Caco-2 (cell line): ENCODE data around the gene CDIP1. TPM values are rescaled to one million over a fixed set of nuclear protein-coding genes. Genes with fewer than 3 reads are reported as not detected.

Source experiments
- BruUV-seq: library from RNA; stranded (reverse); fragments of 400-500 nt; replicated peaks from 2 replicates; lab custom pipeline; 2021; lab: Mats Ljungman, UMichigan
- CTCF ChIA-PET: fragments of 300-600 bp; sonication (Branson Sonifier 250); formaldehyde crosslinking; loops from one replicate; lab custom pipeline; 2022; ENCODE audit warnings: antibody characterized with exemption; lab: Charles Lee
- POLR2A ChIA-PET: fragments of 300-600 bp; sonication (Branson Sonifier 250); formaldehyde crosslinking; loops from one replicate; lab custom pipeline; 2022; ENCODE audit warnings: antibody characterized with exemption; lab: Charles Lee
- DNase-seq, 2 experiments: peaks; one replicate each; pipeline versions ENCODE4 v3.0.0 to v3.0.0-alpha.2; 2020 to 2022
- H3K27me3 ChIP-seq: replicated peaks from 2 replicates; pipeline ENCODE4 v1.6.0; 2011; ENCODE audit warnings: low read length; ENCODE audit not compliant: control insufficient read depth, insufficient read depth
- H3K36me3 ChIP-seq: 2 replicates; pipeline ENCODE4 v1.5.1; 2011; ENCODE audit warnings: low read length; ENCODE audit not compliant: control insufficient read depth, insufficient read depth
- H3K4me1 ChIP-seq: fragments of 250-450 bp; sonication (Bioruptor Pico); 2 replicates; pipeline ENCODE4 v1.5.1; 2020; ENCODE audit warnings: mild to moderate bottlenecking
- H3K4me3 ChIP-seq: 2 replicates; pipeline ENCODE4 v1.5.1; 2011; ENCODE audit warnings: low read depth, mild to moderate bottlenecking, control low read depth, low read length
- H3K9me3 ChIP-seq: fragments of 250-450 bp; sonication (Bioruptor Pico); 2 replicates; pipeline ENCODE4 v1.5.1; 2020; ENCODE audit warnings: mild to moderate bottlenecking, moderate library complexity
- H3K27ac Mint-ChIP-seq: one replicate; pipeline ENCODE4 v1.8.0; 2022; ENCODE audit warnings: mixed read lengths; ENCODE audit not compliant: unreplicated experiment
- H3K27me3 Mint-ChIP-seq: one replicate; pipeline ENCODE4 v1.8.0; 2022; ENCODE audit warnings: mixed read lengths; ENCODE audit not compliant: insufficient read depth, unreplicated experiment
- H3K36me3 Mint-ChIP-seq: one replicate; pipeline ENCODE4 v1.8.0; 2022; ENCODE audit warnings: mild to moderate bottlenecking, mixed read lengths; ENCODE audit not compliant: insufficient read depth, unreplicated experiment
- H3K4me1 Mint-ChIP-seq: one replicate; pipeline ENCODE4 v1.8.0; 2022; ENCODE audit warnings: low read depth, mixed read lengths; ENCODE audit not compliant: unreplicated experiment
- H3K4me3 Mint-ChIP-seq: one replicate; pipeline ENCODE4 v1.8.0; 2022; ENCODE audit warnings: mild to moderate bottlenecking, moderate library complexity, mixed read lengths; ENCODE audit not compliant: unreplicated experiment
- H3K9me3 Mint-ChIP-seq: one replicate; pipeline ENCODE4 v1.8.0; 2022; ENCODE audit warnings: mixed read lengths; ENCODE audit not compliant: unreplicated experiment
- intact Hi-C: fragments of 100-400 bp; cut with micrococcal nuclease; formaldehyde crosslinking; loops from one replicate; pipeline ENCODE4 v1.10.0; 2022; ENCODE audit not compliant: unreplicated experiment
- total RNA-seq: library from RNA; stranded (reverse); gene quantifications from 2 replicates; pipeline ENCODE4 v1.2.3, GENCODE V29; 2022
- TF ChIP-seq, protein P1 (sequence below), 2 experiments: fragments of 200-600 bp in 1 of 2; IDR thresholded peaks; 1 replicate in 1 of 2; 2 replicates in 1 of 2; pipeline versions ENCODE4 v1.5.1 to v1.8.0; 2011 to 2022; ENCODE audit warnings: antibody characterized with exemption in 1 of 2, control low read depth in 1 of 2, inconsistent platforms in 1 of 2, low read depth in 1 of 2, low read length in 1 of 2, mild to moderate bottlenecking in 1 of 2, moderate library complexity in 1 of 2; ENCODE audit not compliant: insufficient read depth in 1 of 2, severe bottlenecking in 1 of 2, unreplicated experiment in 1 of 2

The CDIP1 gene
- total RNA-seq, 1 experiment from 2014 or later, result 51.7 TPM

DNA sequence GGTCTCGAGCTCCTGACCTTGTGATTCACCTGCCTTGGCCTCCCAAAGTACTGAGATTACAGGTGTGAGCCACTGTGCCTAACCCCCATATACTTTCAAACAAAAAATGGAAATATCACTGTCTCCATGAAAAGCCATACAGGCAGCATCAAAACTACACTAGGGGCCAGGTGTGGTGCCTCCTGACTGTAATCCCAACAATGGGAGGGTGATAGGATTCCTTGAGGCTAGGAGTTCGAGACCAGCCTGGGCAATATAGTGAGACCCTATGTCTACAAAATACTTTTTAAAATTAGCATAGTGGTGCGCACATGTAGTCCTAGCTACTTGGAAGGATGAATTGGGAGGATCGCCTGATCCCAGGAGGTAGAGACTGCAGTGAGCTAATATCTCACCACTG lies 46.7 kb downstream of the CDIP1 start:
- ChIA-PET POLR2A (interaction anchor here (0.7 kb wide), 1 partner anchor 28 kb away, joined by 3 read pairs; no protein-coding TSS in a partner anchor), CTCF (no interaction called here)
- Mint-ChIP-seq H3K36me3 (peaks cover 6% of the 10 kb centered on the region), H3K4me1 (no peaks in the 10 kb centered on the region), H3K27ac (no peak overlapping the region), H3K27me3 (no peaks in the 10 kb centered on the region), H3K4me3 (no peak overlapping the region), H3K9me3 (no peaks in the 10 kb centered on the region)
- TF ChIP-seq, protein P1, sequence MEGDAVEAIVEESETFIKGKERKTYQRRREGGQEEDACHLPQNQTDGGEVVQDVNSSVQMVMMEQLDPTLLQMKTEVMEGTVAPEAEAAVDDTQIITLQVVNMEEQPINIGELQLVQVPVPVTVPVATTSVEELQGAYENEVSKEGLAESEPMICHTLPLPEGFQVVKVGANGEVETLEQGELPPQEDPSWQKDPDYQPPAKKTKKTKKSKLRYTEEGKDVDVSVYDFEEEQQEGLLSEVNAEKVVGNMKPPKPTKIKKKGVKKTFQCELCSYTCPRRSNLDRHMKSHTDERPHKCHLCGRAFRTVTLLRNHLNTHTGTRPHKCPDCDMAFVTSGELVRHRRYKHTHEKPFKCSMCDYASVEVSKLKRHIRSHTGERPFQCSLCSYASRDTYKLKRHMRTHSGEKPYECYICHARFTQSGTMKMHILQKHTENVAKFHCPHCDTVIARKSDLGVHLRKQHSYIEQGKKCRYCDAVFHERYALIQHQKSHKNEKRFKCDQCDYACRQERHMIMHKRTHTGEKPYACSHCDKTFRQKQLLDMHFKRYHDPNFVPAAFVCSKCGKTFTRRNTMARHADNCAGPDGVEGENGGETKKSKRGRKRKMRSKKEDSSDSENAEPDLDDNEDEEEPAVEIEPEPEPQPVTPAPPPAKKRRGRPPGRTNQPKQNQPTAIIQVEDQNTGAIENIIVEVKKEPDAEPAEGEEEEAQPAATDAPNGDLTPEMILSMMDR (IDR thresholded peaks at IDR 0.05; ENCODE audit: insufficient read depth in 1 of 2, low read depth in 1 of 2, low read length in 1 of 2, severe bottlenecking in 1 of 2, unreplicated experiment in 1 of 2), result no peak
- Histone ChIP-seq H3K27me3 (no peaks in the 10 kb centered on the region), H3K9me3 (no peaks in the 10 kb centered on the region), H3K36me3 (no peaks in the 10 kb centered on the region), H3K4me3 (no peak overlapping the region), H3K4me1 (peaks cover 9% of the 10 kb centered on the region)
- no peak for DNase-seq
- intact Hi-C loops, result no loop called here
- no TSS peak for BruUV-seq

DNA sequence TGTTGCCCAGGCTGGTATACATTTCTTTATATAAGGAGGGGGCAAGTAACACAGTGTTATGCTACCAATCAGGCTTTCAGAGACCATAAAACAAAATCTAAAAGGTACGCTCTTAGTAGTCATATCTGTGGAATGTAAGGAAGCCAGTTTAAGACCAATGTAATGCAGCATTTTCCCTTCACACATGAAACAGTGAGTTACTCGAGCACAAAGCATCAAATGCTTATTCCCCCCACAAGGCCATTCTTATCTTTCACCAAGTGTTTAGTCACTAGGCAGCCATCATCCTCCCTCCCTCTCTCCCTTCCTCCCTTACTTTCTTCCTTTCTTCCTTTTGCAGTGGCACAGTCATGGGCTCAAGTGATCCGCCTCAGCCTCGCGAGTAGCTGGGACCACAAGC lies 49.5 kb downstream of the CDIP1 start:
- TF ChIP-seq, protein P1 (IDR thresholded peaks at IDR 0.05; ENCODE audit: insufficient read depth in 1 of 2, low read depth in 1 of 2, low read length in 1 of 2, severe bottlenecking in 1 of 2, unreplicated experiment in 1 of 2), result no peak
- Histone ChIP-seq H3K4me3 (no peak overlapping the region), H3K27me3 (no peaks in the 10 kb centered on the region), H3K9me3 (no peaks in the 10 kb centered on the region), H3K4me1 (peaks cover 14% of the 10 kb centered on the region), H3K36me3 (no peaks in the 10 kb centered on the region; the same call in 1 of the 2 replicates)
- ChIA-PET POLR2A (no interaction called here), CTCF (no interaction called here)
- Mint-ChIP-seq H3K4me3 (no peak overlapping the region), H3K36me3 (peaks cover 22% of the 10 kb centered on the region), H3K27me3 (no peaks in the 10 kb centered on the region), H3K9me3 (no peaks in the 10 kb centered on the region), H3K27ac (no peak overlapping the region), H3K4me1 (peaks cover 6% of the 10 kb centered on the region)
- BruUV-seq, result no TSS peak
- DNase-seq, result no peak
- intact Hi-C loops, result no loop called here

DNA sequence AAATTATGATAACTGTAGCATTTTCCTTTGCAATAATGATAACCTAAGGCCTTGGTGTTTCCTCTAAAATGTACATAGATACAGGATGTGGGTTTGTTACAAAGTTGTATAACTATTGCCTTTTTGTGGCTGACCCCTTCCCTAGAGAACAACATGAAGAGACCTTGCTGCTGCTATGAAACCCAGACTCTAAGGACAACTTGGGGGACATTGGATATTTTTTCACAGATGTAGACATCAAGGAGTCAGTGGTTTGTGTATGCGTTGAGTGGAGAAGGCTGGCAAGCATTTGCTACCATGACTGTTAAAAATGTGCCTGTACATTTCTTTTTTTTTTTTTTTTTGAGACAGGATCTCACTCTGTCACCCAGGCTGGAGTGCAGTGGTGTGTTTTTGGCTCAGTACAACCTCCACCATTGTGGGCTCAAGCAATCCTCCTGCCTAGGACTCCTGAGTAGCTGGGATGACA lies 50.0 kb downstream of the CDIP1 start:
- Mint-ChIP-seq H3K4me1 (peaks cover 6% of the 10 kb centered on the region), H3K9me3 (no peaks in the 10 kb centered on the region), H3K4me3 (no peak overlapping the region), H3K27ac (no peak overlapping the region), H3K36me3 (peaks cover 21% of the 10 kb centered on the region), H3K27me3 (no peaks in the 10 kb centered on the region)
- no peaks in the 10 kb centered on the region for H3K9me3 ChIP-seq
- ChIA-PET CTCF (no interaction called here), POLR2A (interaction anchor here (1.1 kb wide), 1 partner anchor 12 kb away, joined by 7 read pairs; the partner anchor contains the start of gene HMOX2)
- no peaks in the 10 kb centered on the region for H3K27me3 ChIP-seq
- TF ChIP-seq, protein P1 (IDR thresholded peaks at IDR 0.05; ENCODE audit: insufficient read depth in 1 of 2, low read depth in 1 of 2, low read length in 1 of 2, severe bottlenecking in 1 of 2, unreplicated experiment in 1 of 2), result no peak
- H3K4me3 ChIP-seq, result no peak overlapping the region
- no peaks in the 10 kb centered on the region; the same call in 1 of the 2 replicates for H3K36me3 ChIP-seq
- H3K4me1 ChIP-seq, result peaks cover 14% of the 10 kb centered on the region
- BruUV-seq, result no TSS peak
- no peak for DNase-seq
- intact Hi-C loops, result no loop called here
